Measurements from ENCODE around the gene MAGI2.
"Not testable (repeated sequence)": the region's sequence is repeated elsewhere in the genome, so short reads cannot be mapped to it uniquely, and the experiment has no call there.

Gene MAGI2

GRCh38 chr7:78007231-78007630 lies 1446.2 kb downstream of the MAGI2 start:
- no peak for DNase-seq

GRCh38 chr7:78006063-78006755 lies 1447.3 kb downstream of the MAGI2 start:
- no peak for DNase-seq

- no peak for DNase-seq
Observed at GRCh38 chr7:78002715-78003114, 1450.8 kb downstream of the MAGI2 start.

- no peak for DNase-seq
Observed at GRCh38 chr7:78002021-78002420, 1451.4 kb downstream of the MAGI2 start.

GRCh38 chr7:77999168-77999567 lies 1454.3 kb downstream of the MAGI2 start:
- not testable (repeated sequence) for DNase-seq

- no peak for DNase-seq
Observed at GRCh38 chr7:77995717-77996116, 1457.8 kb downstream of the MAGI2 start.

- DNase-seq: no peak
Observed at GRCh38 chr7:77993838-77994237, 1459.6 kb downstream of the MAGI2 start.

- DNase-seq: no peak
Observed at GRCh38 chr7:77991656-77992055, 1461.8 kb downstream of the MAGI2 start.

- DNase-seq: no peak
Observed at GRCh38 chr7:77989981-77990566, 1463.4 kb downstream of the MAGI2 start.

GRCh38 chr7:77985974-77986339 lies 1467.5 kb downstream of the MAGI2 start:
- DNase-seq: peak; percentile 8

- no peak for DNase-seq
Observed at GRCh38 chr7:77985232-77985973, 1468.1 kb downstream of the MAGI2 start.

- DNase-seq: no peak
Observed at GRCh38 chr7:77983973-77984372, 1469.5 kb downstream of the MAGI2 start.

GRCh38 chr7:77982926-77983550 lies 1470.4 kb downstream of the MAGI2 start:
- peak; percentile 45 for DNase-seq

GRCh38 chr7:77980087-77980713 lies 1473.3 kb downstream of the MAGI2 start:
- DNase-seq: no peak

- DNase-seq: no peak
Observed at GRCh38 chr7:77979219-77979618, 1474.2 kb downstream of the MAGI2 start.

GRCh38 chr7:77975672-77976480 lies 1477.6 kb downstream of the MAGI2 start:
- no peak for DNase-seq

- no peak for DNase-seq
Observed at GRCh38 chr7:77971726-77972125, 1481.7 kb downstream of the MAGI2 start.

- no peak for DNase-seq
Observed at GRCh38 chr7:77967429-77967828, 1486.0 kb downstream of the MAGI2 start.
